H1 (cell line): ENCODE results near the gene PMFBP1. TPM values are rescaled to one million over a fixed set of nuclear protein-coding genes. Genes with fewer than 3 reads are reported as not detected.

Source experiments
- CTCF ChIA-PET: fragments of 300-600 bp; sonication (Branson Sonifier 250); formaldehyde crosslinking; loops from one replicate; lab custom pipeline; 2021; ENCODE audit not compliant: partially characterized antibody; lab: Charles Lee
- POLR2A ChIA-PET: fragments of 300-600 bp; sonication (Branson Sonifier 250); formaldehyde crosslinking; loops from one replicate; lab custom pipeline; 2021; ENCODE audit warnings: inconsistent platforms; ENCODE audit not compliant: partially characterized antibody; lab: Charles Lee
- DNase-seq, 2 experiments: peaks; one replicate each; pipeline versions ENCODE4 v3.0.0 to v3.0.0-alpha.2; 2010 to 2022; ENCODE audit warnings: low spot score in 2 of 2, low read depth in 1 of 2, mixed read lengths in 1 of 2
- FAIRE-seq: peaks from 2 replicates; lab custom pipeline; 2011; peaks lifted over from hg19 to GRCh38; lab: Jason Lieb, UNC
- H2AFZ ChIP-seq: 2 replicates; pipeline ENCODE4 v1.8.1; 2012; ENCODE audit warnings: low read length, inconsistent platforms
- H2AK5ac ChIP-seq: 2 replicates; pipeline ENCODE4 v1.6.1; 2013; ENCODE audit warnings: low read depth, low read length
- H2BK120ac ChIP-seq: replicated peaks from 2 replicates; pipeline ENCODE3; 2013; ENCODE audit warnings: low read depth, low read length, inconsistent platforms
- H2BK12ac ChIP-seq: 2 replicates; pipeline ENCODE4 v1.6.1; 2013; ENCODE audit warnings: low read depth, low read length
- H2BK15ac ChIP-seq: 2 replicates; pipeline ENCODE4 v1.6.1; 2013; ENCODE audit warnings: low read length
- H2BK20ac ChIP-seq: 2 replicates; pipeline ENCODE4 v1.6.1; 2013; ENCODE audit warnings: low read length
- H2BK5ac ChIP-seq: 2 replicates; pipeline ENCODE4 v1.6.1; 2013; ENCODE audit warnings: low read depth, low read length
- H3K14ac ChIP-seq: 2 replicates; pipeline ENCODE4 v1.6.1; 2013; ENCODE audit warnings: inconsistent platforms; ENCODE audit not compliant: insufficient read length
- H3K18ac ChIP-seq: 2 replicates; pipeline ENCODE4 v1.6.1; 2013; ENCODE audit warnings: low read length; ENCODE audit errors: extremely low read depth
- H3K23ac ChIP-seq: 2 replicates; pipeline ENCODE4 v1.6.1; 2013; ENCODE audit warnings: inconsistent platforms; ENCODE audit not compliant: insufficient read length
- H3K23me2 ChIP-seq: 2 replicates; pipeline ENCODE4 v1.6.1; 2013; ENCODE audit warnings: low read depth, low read length
- H3K27ac ChIP-seq: 2 replicates; pipeline ENCODE4 v1.6.1; 2011; ENCODE audit warnings: low read depth, low read length, inconsistent platforms
- H3K27me3 ChIP-seq, 4 experiments: replicated peaks in 1 of 4; 1 replicate in 1 of 4; 2 replicates in 3 of 4; pipeline versions ENCODE4 v1.6.1 to v1.8.1; 2011 to 2013; ENCODE audit warnings: low read length in 3 of 4, mild to moderate bottlenecking in 3 of 4, inconsistent platforms in 2 of 4, mixed read lengths in 2 of 4, moderate library complexity in 1 of 4; ENCODE audit not compliant: control insufficient read depth in 3 of 4, insufficient read depth in 3 of 4; ENCODE audit errors: extremely low read depth in 1 of 4
- H3K36me3 ChIP-seq, 4 experiments: 2 replicates each; pipeline versions ENCODE4 v1.6.1 to v1.8.1; 2011 to 2013; ENCODE audit warnings: mild to moderate bottlenecking in 4 of 4, low read length in 3 of 4, moderate library complexity in 2 of 4, control low read depth in 1 of 4, inconsistent platforms in 1 of 4; ENCODE audit not compliant: insufficient read depth in 4 of 4, control insufficient read depth in 2 of 4
- H3K4ac ChIP-seq: replicated peaks from 2 replicates; pipeline ENCODE3; 2013; ENCODE audit warnings: low read length, low read depth, mixed read lengths, inconsistent platforms; ENCODE audit not compliant: insufficient read length
- H3K4me1 ChIP-seq, 4 experiments: replicated peaks in 1 of 4; 1 replicate in 1 of 4; 2 replicates in 3 of 4; pipeline versions ENCODE4 v1.6.1 to v1.8.1; 2011 to 2013; ENCODE audit warnings: low read length in 3 of 4, inconsistent platforms in 2 of 4, mixed read lengths in 1 of 4; ENCODE audit not compliant: insufficient read depth in 4 of 4, control insufficient read depth in 3 of 4
- H3K4me2 ChIP-seq, 2 experiments: 2 replicates each; pipeline versions ENCODE4 v1.6.1 to v1.8.1; 2011 to 2013; ENCODE audit warnings: low read depth in 2 of 2, low read length in 2 of 2, control low read depth in 1 of 2, inconsistent platforms in 1 of 2, mild to moderate bottlenecking in 1 of 2; ENCODE audit not compliant: insufficient read depth in 1 of 2
- H3K4me3 ChIP-seq, 4 experiments: fragments of 200-600, 300-600 bp in 1 of 4; sonication (generic), shearing (Covaris generic), sonication (Bioruptor Twin) in 1 of 4; 2 replicates each; pipeline versions ENCODE4 v1.5.1 to v1.8.1; 2011 to 2016; ENCODE audit warnings: low read length in 4 of 4, low read depth in 3 of 4, control low read depth in 2 of 4, inconsistent platforms in 2 of 4, mild to moderate bottlenecking in 2 of 4, mixed read lengths in 1 of 4, moderate library complexity in 1 of 4; ENCODE audit not compliant: insufficient read depth in 2 of 4; ENCODE audit errors: extremely low read depth in 1 of 4
- H3K56ac ChIP-seq: replicated peaks from 2 replicates; pipeline ENCODE3; 2013; ENCODE audit warnings: low read depth, mild to moderate bottlenecking, mixed read lengths, low read length, inconsistent platforms; ENCODE audit not compliant: insufficient read length
- H3K79me1 ChIP-seq: 2 replicates; pipeline ENCODE4 v1.6.1; 2013; ENCODE audit warnings: low read depth, low read length, control low read depth
- H3K79me2 ChIP-seq, 2 experiments: 2 replicates each; pipeline versions ENCODE4 v1.6.1 to v1.8.1; 2012 to 2013; ENCODE audit warnings: low read length in 2 of 2, mild to moderate bottlenecking in 2 of 2, inconsistent platforms in 1 of 2; ENCODE audit not compliant: insufficient read depth in 2 of 2, control insufficient read depth in 1 of 2
- H3K9ac ChIP-seq, 4 experiments: replicated peaks in 1 of 4; 1 replicate in 1 of 4; 2 replicates in 3 of 4; pipeline versions ENCODE4 v1.6.1 to v1.8.1; 2011 to 2013; ENCODE audit warnings: low read depth in 3 of 4, low read length in 3 of 4, control low read depth in 2 of 4, mild to moderate bottlenecking in 2 of 4, moderate library complexity in 2 of 4, inconsistent platforms in 1 of 4; ENCODE audit errors: extremely low read depth in 1 of 4
- H3K9me3 ChIP-seq, 2 experiments: 2 replicates each; pipeline versions ENCODE4 v1.6.1 to v1.8.1; 2012 to 2013; ENCODE audit warnings: mild to moderate bottlenecking in 2 of 2, moderate library complexity in 2 of 2, control low read depth in 1 of 2, inconsistent platforms in 1 of 2, low read depth in 1 of 2, low read length in 1 of 2, mixed read lengths in 1 of 2; ENCODE audit not compliant: insufficient read depth in 2 of 2
- H4K20me1 ChIP-seq, 2 experiments: replicated peaks in 1 of 2; 2 replicates each; pipeline versions ENCODE3 to v1.8.1; 2011 to 2013; ENCODE audit warnings: inconsistent platforms in 2 of 2, low read length in 2 of 2, mild to moderate bottlenecking in 1 of 2; ENCODE audit not compliant: insufficient read depth in 2 of 2, control insufficient read depth in 1 of 2
- H4K5ac ChIP-seq: 2 replicates; pipeline ENCODE4 v1.6.1; 2013; ENCODE audit warnings: low read length, low read depth, mixed read lengths, inconsistent platforms; ENCODE audit not compliant: insufficient read length
- H4K8ac ChIP-seq: 2 replicates; pipeline ENCODE4 v1.8.0; 2013; ENCODE audit warnings: mild to moderate bottlenecking, moderate library complexity, low read length, inconsistent platforms; ENCODE audit not compliant: insufficient read depth; ENCODE audit errors: extremely low read depth
- H4K91ac ChIP-seq: replicated peaks from 2 replicates; pipeline ENCODE3; 2013; ENCODE audit warnings: low read length, mixed read lengths, inconsistent platforms; ENCODE audit not compliant: insufficient read length
- KDM5A ChIP-seq: fragments of 200-600 bp; IDR thresholded peaks from 2 replicates; pipeline ENCODE4 v1.7.1; 2012; ENCODE audit warnings: mild to moderate bottlenecking, low read length, inconsistent platforms, mixed read lengths
- POLR2AphosphoS5 ChIP-seq: IDR thresholded peaks from 2 replicates; pipeline ENCODE4 v1.6.1; 2011; ENCODE audit warnings: low read depth, low read length
- RFX5 ChIP-seq: IDR thresholded peaks from 2 replicates; pipeline ENCODE4 v1.6.1; 2011; ENCODE audit warnings: low read depth, low read length, improper control_type of control experiment, borderline replicate concordance
- TEAD4 ChIP-seq: IDR thresholded peaks from 2 replicates; pipeline ENCODE4 v1.6.1; 2012; ENCODE audit warnings: low read depth, low read length, inconsistent platforms, mixed read lengths
- YY1 ChIP-seq: IDR thresholded peaks from 2 replicates; pipeline ENCODE4 v1.6.1; 2011; ENCODE audit warnings: low read depth, mild to moderate bottlenecking, low read length
- WGBS, 2 experiments: shearing (Covaris generic) in 1 of 2; methylation state at CpG; one replicate each; pipeline versions ENCODE4 v1.1.6 to v1.1.7; 2013 to 2015; ENCODE audit warnings: low lambda C conversion rate in 2 of 2, mixed read lengths in 2 of 2, inconsistent platforms in 1 of 2, low coverage in 1 of 2, missing lambda C conversion rate in 1 of 2; ENCODE audit not compliant: insufficient replicate concordance in 2 of 2, insufficient coverage in 1 of 2, insufficient read length in 1 of 2; ENCODE audit errors: extremely low coverage in 1 of 2, missing lambda C conversion rate in 1 of 2; 5-methylcytosine and 5-hydroxymethylcytosine counted together
- polyA plus RNA-seq, 7 experiments: library from polyadenylated mRNA; depleted of rRNA in 3 of 7; stranded (reverse) in 5 of 7; unstranded in 2 of 7; fragments of >200 nt in 5 of 7; fragments of 200-250 nt in 2 of 7; gene quantifications; 1 replicate in 5 of 7; 2 replicates in 1 of 7; 4 replicates in 1 of 7; pipeline versions ENCODE4 v1.2.1 to v1.2.3, GENCODE V29; 2011 to 2013; ENCODE audit warnings: missing spikeins in 2 of 7, mixed read lengths in 2 of 7
- total RNA-seq: library from RNA; stranded (reverse); fragmentation: NEBNext Ultra II Directional; extraction: Animal tissue kit (Norgen Biotek cat#: 25700); gene quantifications from 2 replicates; pipeline ENCODE4 v1.2.1, GENCODE V29; 2021
- TF ChIP-seq, protein P1 (sequence below): IDR thresholded peaks from 2 replicates; pipeline ENCODE4 v1.6.1; 2011; ENCODE audit warnings: low read depth, mild to moderate bottlenecking, low read length; ENCODE audit not compliant: insufficient read depth

PMFBP1 gene
- total and polyA plus RNA-seq, 2 of the 8 experiments (the other 6 are each of a cell fraction or from before 2014, with no cell fraction given): 0.32 to 1.6 TPM

DNA sequence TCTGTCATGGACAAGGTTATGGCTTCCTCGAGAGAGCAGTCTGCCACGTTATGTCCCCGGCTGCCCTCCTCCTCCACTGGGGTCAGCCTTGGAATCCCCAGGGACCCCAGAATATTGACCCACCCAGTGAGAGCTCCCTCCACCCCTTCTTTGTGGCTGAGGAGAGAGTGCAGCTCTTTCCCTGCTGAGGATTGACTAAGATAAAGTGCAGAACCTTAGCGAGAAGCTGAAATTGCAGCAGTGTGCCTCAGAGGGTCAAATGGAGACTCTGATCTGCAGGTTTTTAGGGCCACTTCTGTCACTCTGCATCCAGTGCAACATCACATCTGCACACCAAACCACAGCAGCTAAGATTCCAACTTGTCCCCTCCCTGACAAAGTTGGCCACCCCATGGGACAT is 25.6 kb upstream of the PMFBP1 start:
- Histone ChIP-seq H3K79me1 (no peaks in the 10 kb centered on the region), H3K23ac (no peak overlapping the region), H3K36me3 (no peaks in the 10 kb centered on the region), H2BK15ac (no peak overlapping the region), H2BK5ac (no peak overlapping the region), H3K23me2 (no peaks in the 10 kb centered on the region), H3K18ac (no peak overlapping the region), H2AK5ac (no peak overlapping the region), H3K4me2 (no peak overlapping the region), H4K8ac (no peak overlapping the region), H2BK120ac (no peak overlapping the region), H4K91ac (no peak overlapping the region), H3K4me1 (peaks cover 2 to 4% (median 2%) of the 10 kb centered on the region in 4 experiments; a peak in 4 of 7 replicates), H3K4me3 (no peak overlapping the region), H3K27ac (no peak overlapping the region), H4K5ac (no peak overlapping the region), H3K9me3 (no peaks in the 10 kb centered on the region), H2BK20ac (no peak overlapping the region), H3K14ac (no peak overlapping the region), H3K56ac (no peak overlapping the region), H3K79me2 (no peaks in the 10 kb centered on the region), H3K9ac (no peak overlapping the region), H2BK12ac (no peak overlapping the region), H2AFZ (no peak overlapping the region), H3K27me3 (no peaks in the 10 kb centered on the region), H4K20me1 (no peaks in the 10 kb centered on the region), H3K4ac (no peak overlapping the region)
- 90% methylated on average over 4 of the region's 4 CpGs; no CpG with 5 or more reads in 1 of the 2 experiments for WGBS, 2 experiments
- ChIA-PET CTCF (interaction anchor here (0.6 to 1.6 kb wide), 7 partner anchors 9 to 1698 kb away, joined by 3 to 6 read pairs (median 5); no protein-coding TSS in a partner anchor), POLR2A (no interaction called here)
- no peak for DNase-seq
- no peak for FAIRE-seq
- TF ChIP-seq POLR2AphosphoS5: no peak
- TF ChIP-seq, protein P1, sequence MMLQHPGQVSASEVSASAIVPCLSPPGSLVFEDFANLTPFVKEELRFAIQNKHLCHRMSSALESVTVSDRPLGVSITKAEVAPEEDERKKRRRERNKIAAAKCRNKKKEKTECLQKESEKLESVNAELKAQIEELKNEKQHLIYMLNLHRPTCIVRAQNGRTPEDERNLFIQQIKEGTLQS: no peak
- no peak for TF ChIP-seq RFX5
- TF ChIP-seq YY1: no peak
- TF ChIP-seq TEAD4: no peak
- no peak for TF ChIP-seq KDM5A
